CD4-positive, alpha-beta T cell (primary cell): ENCODE measurements around the gene NTRK2. TPM values are rescaled to one million over a fixed set of nuclear protein-coding genes. Genes with fewer than 3 reads are reported as not detected.
A peak's percentile ranks its signal among the peaks of the same experiment; 100 is the strongest.

ENCODE experiments used
- ATAC-seq: fragments of 200-7000 bp; cut with Tn5 transposase; one replicate; pipeline ENCODE4 v1.10.0; 2022; ENCODE audit warnings: mild to moderate bottlenecking; ENCODE audit not compliant: poor library complexity
- CTCF ChIA-PET: fragments of 350-600 bp; sonication (Branson Sonifier 250); formaldehyde crosslinking; loops from one replicate; lab custom pipeline; 2021; ENCODE audit warnings: antibody characterized with exemption, inconsistent platforms; lab: Charles Lee
- POLR2A ChIA-PET: fragments of 350-600 bp; sonication (Branson Sonifier 250); formaldehyde crosslinking; loops from one replicate; lab custom pipeline; 2021; ENCODE audit warnings: antibody characterized with exemption, inconsistent platforms; lab: Charles Lee
- DNase-seq, 14 experiments: peaks; one replicate each; pipeline ENCODE4 v3.0.0-alpha.2; 2013 to 2020; ENCODE audit warnings: mixed read lengths in 2 of 14
- H3K27ac ChIP-seq, 2 donors: one replicate each; pipeline versions ENCODE4 v1.5.1 to v1.7.0; 2013; ENCODE audit warnings: low read length in 2 of 2, low read depth in 1 of 2, mild to moderate bottlenecking in 1 of 2
- H3K27me3 ChIP-seq, 2 experiments: 1 replicate in 1 of 2; 2 replicates in 1 of 2; pipeline versions ENCODE4 v1.6.1 to v1.7.0; 2013; ENCODE audit warnings: low read length in 2 of 2, control low read depth in 1 of 2, mild to moderate bottlenecking in 1 of 2, moderate library complexity in 1 of 2; ENCODE audit not compliant: insufficient read depth in 2 of 2, control insufficient read depth in 1 of 2
- H3K36me3 ChIP-seq: one replicate; pipeline ENCODE4 v1.6.1; 2013; ENCODE audit warnings: low read length, control low read depth; ENCODE audit not compliant: insufficient read depth
- H3K4me1 ChIP-seq: one replicate; pipeline ENCODE4 v1.6.1; 2013; ENCODE audit warnings: low read length, control low read depth; ENCODE audit not compliant: insufficient read depth
- H3K4me3 ChIP-seq: one replicate; pipeline ENCODE4 v1.5.1; 2013; ENCODE audit warnings: mild to moderate bottlenecking, low read length, moderate library complexity
- H3K9me3 ChIP-seq, 2 experiments: 1 replicate in 1 of 2; 2 replicates in 1 of 2; pipeline versions ENCODE4 v1.6.1 to v1.7.0; 2013; ENCODE audit warnings: low read length in 2 of 2, mild to moderate bottlenecking in 2 of 2, control low read depth in 1 of 2, moderate library complexity in 1 of 2; ENCODE audit not compliant: control insufficient read depth in 1 of 2, insufficient read depth in 1 of 2
- H3K27ac Mint-ChIP-seq: one replicate; pipeline ENCODE4 v1.8.0; 2020; ENCODE audit warnings: mixed read lengths
- H3K27me3 Mint-ChIP-seq: one replicate; pipeline ENCODE4 v1.8.0; 2021; ENCODE audit warnings: mixed read lengths
- H3K36me3 Mint-ChIP-seq: one replicate; pipeline ENCODE4 v1.8.0; 2021; ENCODE audit warnings: low read depth, mixed read lengths
- H3K4me1 Mint-ChIP-seq: one replicate; pipeline ENCODE4 v1.8.0; 2021; ENCODE audit warnings: low read depth, mixed read lengths
- H3K4me3 Mint-ChIP-seq: one replicate; pipeline ENCODE4 v1.8.0; 2020; ENCODE audit warnings: mild to moderate bottlenecking, mixed read lengths
- H3K9me3 Mint-ChIP-seq: one replicate; pipeline ENCODE4 v1.8.0; 2020; ENCODE audit warnings: mixed read lengths
- intact Hi-C, 2 experiments: fragments of 100-400 bp; cut with DNase I in 1 of 2; cut with micrococcal nuclease in 1 of 2; formaldehyde crosslinking; loops; one replicate each; pipeline versions ENCODE4 v1.15.1 to v1.9.0; 2023 to 2025; cut with DNase I, micrococcal nuclease
- total RNA-seq, 174 experiments: library from RNA in 2 of 174; stranded (reverse) in 2 of 174; gene quantifications; one replicate each; pipeline ENCODE4 v1.2.3 and lab custom pipeline; 2021 to 2026
- TF ChIP-seq, protein P1 (sequence below): fragments of 200-600 bp; IDR thresholded peaks from one replicate; pipeline ENCODE4 v1.8.0; 2022; ENCODE audit warnings: antibody characterized with exemption, mild to moderate bottlenecking

The NTRK2 gene
- total RNA-seq, 2 experiments from 2014 or later, result 0.06 to 0.14 TPM

DNA sequence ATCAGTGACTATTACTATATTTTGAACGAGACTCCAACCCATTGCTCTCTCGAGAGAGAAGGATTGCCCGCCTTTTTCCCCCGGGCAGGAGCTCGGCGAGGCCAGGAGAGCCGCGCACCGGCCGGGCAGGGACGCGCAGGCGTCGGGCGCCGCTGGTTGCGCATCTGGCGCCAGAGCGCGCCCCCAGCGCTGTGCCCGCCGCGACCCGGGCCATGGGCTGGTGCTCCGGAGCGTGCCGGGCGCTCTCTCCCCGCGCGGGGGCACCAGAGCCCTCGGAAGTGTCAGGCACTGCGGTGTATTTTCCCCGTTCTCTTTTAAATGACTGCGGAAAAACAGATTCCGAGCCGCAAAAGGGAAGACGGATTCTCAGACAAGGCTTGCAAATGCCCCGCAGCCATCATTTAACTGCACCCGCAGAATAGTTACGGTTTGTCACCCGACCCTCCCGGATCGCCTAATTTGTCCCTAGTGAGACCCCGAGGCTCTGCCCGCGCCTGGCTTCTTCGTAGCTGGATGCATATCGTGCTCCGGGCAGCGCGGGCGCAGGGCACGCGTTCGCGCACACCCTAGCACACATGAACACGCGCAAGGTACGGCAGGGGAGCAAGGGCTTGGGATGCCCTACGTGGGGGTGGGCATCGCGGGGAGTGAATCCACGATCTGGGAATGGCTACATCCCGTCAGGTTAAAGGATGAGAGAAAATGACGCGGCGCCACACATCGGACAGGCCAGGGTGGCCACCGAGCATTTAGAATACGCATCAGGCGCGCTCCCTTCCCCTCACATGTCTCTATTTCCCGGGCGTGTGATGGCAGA, 1.1 kb upstream of the NTRK2 start:
- DNase-seq (peak in 4 of 14 experiments; percentile 11 to 45 (median 25)), ATAC-seq (no peak)
- no peaks in the 10 kb centered on the region for H3K9me3 Mint-ChIP-seq
- peak overlapping the region; percentile 38 for H3K4me3 Mint-ChIP-seq
- peaks cover 69% of the 10 kb centered on the region for H3K27me3 Mint-ChIP-seq
- ChIA-PET CTCF (no interaction called here), POLR2A (no interaction called here)
- no peaks in the 10 kb centered on the region for H3K36me3 Mint-ChIP-seq
- Histone ChIP-seq H3K4me1 (peaks cover 14% of the 10 kb centered on the region), H3K27me3 (peaks cover 24 to 45% of the 10 kb centered on the region in 2 experiments), H3K9me3 (peaks cover 0 to 19% of the 10 kb centered on the region in 2 experiments), H3K4me3 (peak overlapping the region; percentile 31), H3K36me3 (no peaks in the 10 kb centered on the region), H3K27ac (no peak overlapping the region)
- intact Hi-C loops, result no loop called here
- no peak overlapping the region for H3K27ac Mint-ChIP-seq
- H3K4me1 Mint-ChIP-seq, result peaks cover 14% of the 10 kb centered on the region
- TF ChIP-seq, protein P1, sequence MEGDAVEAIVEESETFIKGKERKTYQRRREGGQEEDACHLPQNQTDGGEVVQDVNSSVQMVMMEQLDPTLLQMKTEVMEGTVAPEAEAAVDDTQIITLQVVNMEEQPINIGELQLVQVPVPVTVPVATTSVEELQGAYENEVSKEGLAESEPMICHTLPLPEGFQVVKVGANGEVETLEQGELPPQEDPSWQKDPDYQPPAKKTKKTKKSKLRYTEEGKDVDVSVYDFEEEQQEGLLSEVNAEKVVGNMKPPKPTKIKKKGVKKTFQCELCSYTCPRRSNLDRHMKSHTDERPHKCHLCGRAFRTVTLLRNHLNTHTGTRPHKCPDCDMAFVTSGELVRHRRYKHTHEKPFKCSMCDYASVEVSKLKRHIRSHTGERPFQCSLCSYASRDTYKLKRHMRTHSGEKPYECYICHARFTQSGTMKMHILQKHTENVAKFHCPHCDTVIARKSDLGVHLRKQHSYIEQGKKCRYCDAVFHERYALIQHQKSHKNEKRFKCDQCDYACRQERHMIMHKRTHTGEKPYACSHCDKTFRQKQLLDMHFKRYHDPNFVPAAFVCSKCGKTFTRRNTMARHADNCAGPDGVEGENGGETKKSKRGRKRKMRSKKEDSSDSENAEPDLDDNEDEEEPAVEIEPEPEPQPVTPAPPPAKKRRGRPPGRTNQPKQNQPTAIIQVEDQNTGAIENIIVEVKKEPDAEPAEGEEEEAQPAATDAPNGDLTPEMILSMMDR, result no peak

DNA sequence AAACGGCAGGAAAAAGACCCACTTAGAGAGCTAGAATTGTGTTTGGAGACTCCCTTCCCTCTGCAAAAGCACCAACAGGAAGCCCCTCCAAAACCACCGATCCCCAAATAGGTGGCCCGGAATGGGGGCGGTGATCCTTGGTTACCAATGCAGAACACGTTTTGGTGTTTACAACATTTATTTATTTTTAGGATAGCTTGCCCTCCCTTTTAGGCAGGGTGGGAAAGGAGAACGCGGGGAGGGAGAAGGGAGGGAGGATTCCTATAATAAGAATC, 579 bp upstream of the NTRK2 start:
- CTCF ChIA-PET, result no interaction called here
- Mint-ChIP-seq H3K27me3 (peaks cover 75% of the 10 kb centered on the region), H3K36me3 (no peaks in the 10 kb centered on the region), H3K9me3 (no peaks in the 10 kb centered on the region), H3K27ac (no peak overlapping the region), H3K4me3 (peak overlapping the region; percentile 38), H3K4me1 (peaks cover 14% of the 10 kb centered on the region)
- ATAC-seq (no peak), DNase-seq (no peak)
- Histone ChIP-seq H3K27me3 (peaks cover 24 to 45% of the 10 kb centered on the region in 2 experiments), H3K27ac (no peak overlapping the region), H3K4me1 (peaks cover 14% of the 10 kb centered on the region), H3K9me3 (peaks cover 0 to 19% of the 10 kb centered on the region in 2 experiments), H3K4me3 (peak overlapping the region; percentile 31), H3K36me3 (no peaks in the 10 kb centered on the region)
- POLR2A ChIA-PET, result no interaction called here
- TF ChIP-seq, protein P1, result no peak
- intact Hi-C loops, result no loop called here

DNA sequence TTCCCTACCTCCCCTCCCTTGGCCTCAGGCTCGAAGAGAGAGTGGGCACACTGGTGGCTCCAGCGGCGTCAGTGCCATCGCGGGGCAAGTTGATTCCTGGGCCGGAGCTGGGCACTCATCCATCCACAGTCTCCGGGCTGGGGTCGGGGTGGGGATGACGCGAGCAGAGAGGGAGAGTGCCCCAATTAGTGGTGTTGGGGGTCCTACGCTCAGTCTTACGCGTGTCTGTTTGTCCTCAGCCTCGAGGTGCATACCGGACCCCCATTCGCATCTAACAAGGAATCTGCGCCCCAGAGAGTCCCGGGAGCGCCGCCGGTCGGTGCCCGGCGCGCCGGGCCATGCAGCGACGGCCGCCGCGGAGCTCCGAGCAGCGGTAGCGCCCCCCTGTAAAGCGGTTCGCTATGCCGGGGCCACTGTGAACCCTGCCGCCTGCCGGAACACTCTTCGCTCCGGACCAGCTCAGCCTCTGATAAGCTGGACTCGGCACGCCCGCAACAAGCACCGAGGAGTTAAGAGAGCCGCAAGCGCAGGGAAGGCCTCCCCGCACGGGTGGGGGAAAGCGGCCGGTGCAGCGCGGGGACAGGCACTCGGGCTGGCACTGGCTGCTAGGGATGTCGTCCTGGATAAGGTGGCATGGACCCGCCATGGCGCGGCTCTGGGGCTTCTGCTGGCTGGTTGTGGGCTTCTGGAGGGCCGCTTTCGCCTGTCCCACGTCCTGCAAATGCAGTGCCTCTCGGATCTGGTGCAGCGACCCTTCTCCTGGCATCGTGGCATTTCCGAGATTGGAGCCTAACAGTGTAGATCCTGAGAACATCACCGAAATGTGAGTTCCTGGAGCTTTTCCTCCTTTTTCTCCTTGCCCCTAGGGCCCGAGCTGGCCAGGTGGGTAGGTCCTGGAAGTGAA, 861 bp downstream of the NTRK2 start:
- Mint-ChIP-seq H3K36me3 (no peaks in the 10 kb centered on the region), H3K4me3 (no peak overlapping the region), H3K27me3 (peaks cover 82% of the 10 kb centered on the region), H3K9me3 (no peaks in the 10 kb centered on the region), H3K27ac (no peak overlapping the region), H3K4me1 (peaks cover 14% of the 10 kb centered on the region)
- Histone ChIP-seq H3K9me3 (peaks cover 0 to 19% of the 10 kb centered on the region in 2 experiments), H3K27me3 (peaks cover 24 to 45% of the 10 kb centered on the region in 2 experiments), H3K4me1 (peaks cover 14% of the 10 kb centered on the region), H3K4me3 (peak overlapping the region; percentile 19), H3K36me3 (no peaks in the 10 kb centered on the region), H3K27ac (no peak overlapping the region)
- ChIA-PET CTCF (no interaction called here), POLR2A (no interaction called here)
- TF ChIP-seq, protein P1, result no peak
- intact Hi-C loops, result no loop called here
- DNase-seq, result no peak
- no peak for ATAC-seq
